HepG2 (cell line): ENCODE results near the gene SLC18A2. TPM values are rescaled to one million over a fixed set of nuclear protein-coding genes. Genes with fewer than 3 reads are reported as not detected.

Experiments
- EEA1 ChIP-seq: sonication (generic); formaldehyde crosslinking; IDR thresholded peaks from 2 replicates; pipeline ENCODE4 v1.5.1; 2020; ENCODE audit warnings: mild to moderate bottlenecking, missing genetic modification reagents, borderline replicate concordance
- HOXA7 ChIP-seq: sonication (generic); formaldehyde crosslinking; IDR thresholded peaks from 2 replicates; pipeline ENCODE4 v1.8.1; 2022; ENCODE audit warnings: mild to moderate bottlenecking, missing genetic modification reagents, moderate library complexity
- KLF6 ChIP-seq: IDR thresholded peaks from 2 replicates; pipeline ENCODE4 v1.8.0; 2016; ENCODE audit warnings: missing biosample characterization, missing genetic modification reagents
- PLRG1 ChIP-seq: fragments of 450-650 bp; conservative IDR thresholded peaks from 2 replicates; pipeline ENCODE4 v1.6.1; 2016
- ZNF142 ChIP-seq: sonication (generic); formaldehyde crosslinking; IDR thresholded peaks from 2 replicates; pipeline ENCODE4 v1.4.0; 2020; ENCODE audit warnings: missing genetic modification reagents
- ZNF24 ChIP-seq: fragments of 450-650 bp; IDR thresholded peaks from 2 replicates; pipeline ENCODE4 v1.6.1; 2017; ENCODE audit warnings: antibody characterized with exemption, mild to moderate bottlenecking
- ZNF562 ChIP-seq: sonication (generic); formaldehyde crosslinking; IDR thresholded peaks from 2 replicates; pipeline ENCODE4 v1.8.0; 2022; ENCODE audit warnings: missing genetic modification reagents, borderline replicate concordance
- polyA plus RNA-seq, 8 experiments: library from polyadenylated mRNA; depleted of rRNA in 3 of 8; stranded (reverse) in 7 of 8; unstranded in 1 of 8; fragments of >200 nt; fragmentation: Illumina TruSeq in 4 of 8; extraction: Trizol in 4 of 8; gene quantifications; 2 replicates each; pipeline versions ENCODE4 v1.2.1 to v1.2.3, GENCODE V29; 2011 to 2016; ENCODE audit warnings: low read depth in 4 of 8, missing spikeins in 1 of 8, mixed read lengths in 1 of 8; ENCODE audit not compliant: insufficient read depth in 1 of 8
- total RNA-seq, 5 experiments: library from RNA; depleted of rRNA; stranded (reverse); fragments of >200 nt; fragmentation: Illumina TruSeq; extraction: Trizol; gene quantifications; 2 replicates each; pipeline ENCODE4 v1.2.3, GENCODE V29; 2016; ENCODE audit warnings: low read depth in 1 of 5

SLC18A2 gene
- total and polyA plus RNA-seq, 2 of the 13 experiments (the other 11 are each of a cell fraction or from before 2014, with no cell fraction given), result not detected

- TF ChIP-seq ZNF142 (no peak), ZNF24 (no peak), ZNF562 (CRISPR knock-in tag) (no peak), HOXA7 (CRISPR knock-in tag) (no peak), PLRG1 (no peak), KLF6 (CRISPR knock-in tag) (no peak), EEA1 (no peak)
Observed at GRCh38 chr10:117241541-117242462, 888 bp downstream of the SLC18A2 start (continued).
